GM10847 (cell line): ENCODE data around the gene DGKG.

Source experiments
- POLR2A ChIP-seq: IDR thresholded peaks from 2 replicates; pipeline ENCODE4 v1.6.1; 2011; ENCODE audit not compliant: insufficient read length; ENCODE audit errors: extremely low read depth

The DGKG gene

GRCh38 chr3:186173224-186173815 is 188.7 kb downstream of the DGKG start:
- no peak for TF ChIP-seq POLR2A

GRCh38 chr3:186172353-186172752 is 189.7 kb downstream of the DGKG start:
- TF ChIP-seq POLR2A, result no peak

- TF ChIP-seq POLR2A, result no peak
Measured at GRCh38 chr3:186171521-186171920, 190.5 kb downstream of the DGKG start.

- no peak for TF ChIP-seq POLR2A
Measured at GRCh38 chr3:186170516-186170915, 191.5 kb downstream of the DGKG start.

- TF ChIP-seq POLR2A, result no peak
Measured at GRCh38 chr3:186169379-186169778, 192.7 kb downstream of the DGKG start.

GRCh38 chr3:186168976-186169375 is 193.1 kb downstream of the DGKG start:
- TF ChIP-seq POLR2A, result no peak

GRCh38 chr3:186167646-186168395 is 194.2 kb downstream of the DGKG start:
- no peak for TF ChIP-seq POLR2A

GRCh38 chr3:186166491-186167288 is 195.3 kb downstream of the DGKG start:
- no peak for TF ChIP-seq POLR2A

GRCh38 chr3:186166036-186166435 is 196.0 kb downstream of the DGKG start:
- TF ChIP-seq POLR2A, result no peak

GRCh38 chr3:186165331-186165730 is 196.7 kb downstream of the DGKG start:
- no peak for TF ChIP-seq POLR2A

- TF ChIP-seq POLR2A, result no peak
Measured at GRCh38 chr3:186164696-186165095, 197.3 kb downstream of the DGKG start.

- no peak for TF ChIP-seq POLR2A
Measured at GRCh38 chr3:186162221-186162620, 199.8 kb downstream of the DGKG start.

GRCh38 chr3:186160691-186161243 is 201.3 kb downstream of the DGKG start:
- TF ChIP-seq POLR2A, result no peak

GRCh38 chr3:186154641-186155040 is 207.4 kb downstream of the DGKG start:
- no peak for TF ChIP-seq POLR2A

GRCh38 chr3:186152889-186153292 is 209.1 kb downstream of the DGKG start:
- no peak for TF ChIP-seq POLR2A

- TF ChIP-seq POLR2A, result no peak
Measured at GRCh38 chr3:186152361-186152798, 209.7 kb downstream of the DGKG start.
